HepG2 (cell line): Measurements from ENCODE around the gene TIMELESS. TPM values are rescaled to one million over a fixed set of nuclear protein-coding genes. Genes with fewer than 3 reads are reported as not detected.

Experiments
- ELF3 ChIP-seq: IDR thresholded peaks from 2 replicates; pipeline ENCODE4 v1.6.1; 2016; ENCODE audit warnings: missing genetic modification reagents, missing compliant biosample characterization
- FOSL1 ChIP-seq: sonication (generic); formaldehyde crosslinking; IDR thresholded peaks from 2 replicates; pipeline ENCODE4 v1.9.0; 2021; ENCODE audit warnings: missing genetic modification reagents, borderline replicate concordance
- FOXA1 ChIP-seq, 2 experiments: fragments of 450-650 bp in 1 of 2; sonication (generic) in 1 of 2; formaldehyde crosslinking in 1 of 2; IDR thresholded peaks; 2 replicates each; pipeline versions ENCODE4 v1.4.0 to v1.6.1; 2016 to 2020; ENCODE audit warnings: missing genetic modification reagents in 1 of 2
- FOXJ3 ChIP-seq: sonication (generic); formaldehyde crosslinking; IDR thresholded peaks from 2 replicates; pipeline ENCODE4 v1.4.0; 2020; ENCODE audit warnings: missing genetic modification reagents, mild to moderate bottlenecking, borderline replicate concordance
- FOXM1 ChIP-seq: sonication (generic); formaldehyde crosslinking; IDR thresholded peaks from 2 replicates; pipeline ENCODE4 v1.5.0; 2020; ENCODE audit warnings: missing genetic modification reagents
- HMG20A ChIP-seq: IDR thresholded peaks from 2 replicates; pipeline ENCODE4 v1.6.1; 2016; ENCODE audit warnings: borderline replicate concordance
- MED8 ChIP-seq: sonication (generic); formaldehyde crosslinking; IDR thresholded peaks from 2 replicates; pipeline ENCODE4 v1.8.1; 2023; ENCODE audit warnings: mild to moderate bottlenecking, missing genetic modification reagents; ENCODE audit not compliant: insufficient replicate concordance
- NCOA1 ChIP-seq: sonication (generic); formaldehyde crosslinking; IDR thresholded peaks from 2 replicates; pipeline ENCODE4 v1.9.0; 2021; ENCODE audit warnings: missing genetic modification reagents
- RARA ChIP-seq: IDR thresholded peaks from 2 replicates; pipeline ENCODE4 v1.6.1; 2016; ENCODE audit warnings: missing genetic modification reagents, missing compliant biosample characterization
- SP140L ChIP-seq: sonication (generic); formaldehyde crosslinking; IDR thresholded peaks from 2 replicates; pipeline ENCODE4 v1.4.0; 2020; ENCODE audit warnings: missing genetic modification reagents, borderline replicate concordance
- TAF1 ChIP-seq: sonication (generic); formaldehyde crosslinking; IDR thresholded peaks from 2 replicates; pipeline ENCODE4 v1.4.0; 2020; ENCODE audit warnings: missing genetic modification reagents
- TMF1 ChIP-seq: sonication (generic); formaldehyde crosslinking; IDR thresholded peaks from 2 replicates; pipeline ENCODE4 v1.8.1; 2022; ENCODE audit warnings: low read depth, missing genetic modification reagents
- U2AF2 ChIP-seq: fragments of 200-400 bp; formaldehyde crosslinking; IDR thresholded peaks from 2 replicates; pipeline ENCODE4 v1.6.1; 2017; ENCODE audit warnings: low read depth, mild to moderate bottlenecking, low read length
- YEATS2 ChIP-seq: sonication (generic); formaldehyde crosslinking; IDR thresholded peaks from 2 replicates; pipeline ENCODE4 v1.4.0; 2020; ENCODE audit warnings: missing genetic modification reagents, borderline replicate concordance
- ZNF235 ChIP-seq: sonication (generic); formaldehyde crosslinking; IDR thresholded peaks from 2 replicates; pipeline ENCODE4 v1.8.1; 2023; ENCODE audit warnings: mild to moderate bottlenecking, missing genetic modification reagents, borderline replicate concordance
- ZNF24 ChIP-seq: fragments of 450-650 bp; IDR thresholded peaks from 2 replicates; pipeline ENCODE4 v1.6.1; 2017; ENCODE audit warnings: antibody characterized with exemption, mild to moderate bottlenecking
- ZNF569 ChIP-seq: sonication (generic); formaldehyde crosslinking; IDR thresholded peaks from 2 replicates; pipeline ENCODE4 v1.5.0; 2020; ENCODE audit warnings: mild to moderate bottlenecking, missing genetic modification reagents, moderate library complexity, borderline replicate concordance
- ZNF589 ChIP-seq: sonication (generic); formaldehyde crosslinking; conservative IDR thresholded peaks from 2 replicates; pipeline ENCODE4 v1.8.0; 2022; ENCODE audit warnings: mild to moderate bottlenecking, moderate library complexity, missing genetic modification reagents
- ZNF660 ChIP-seq: sonication (generic); formaldehyde crosslinking; IDR thresholded peaks from 2 replicates; pipeline ENCODE4 v1.5.1; 2020; ENCODE audit warnings: mild to moderate bottlenecking, low read depth, missing genetic modification reagents, borderline replicate concordance
- ZSCAN30 ChIP-seq: sonication (generic); formaldehyde crosslinking; IDR thresholded peaks from 2 replicates; pipeline ENCODE4 v1.5.0; 2020; ENCODE audit warnings: mild to moderate bottlenecking, missing genetic modification reagents
- polyA plus RNA-seq, 8 experiments: library from polyadenylated mRNA; depleted of rRNA in 3 of 8; stranded (reverse) in 7 of 8; unstranded in 1 of 8; fragments of >200 nt; fragmentation: Illumina TruSeq in 4 of 8; extraction: Trizol in 4 of 8; gene quantifications; 2 replicates each; pipeline versions ENCODE4 v1.2.1 to v1.2.3, GENCODE V29; 2011 to 2016; ENCODE audit warnings: low read depth in 4 of 8, missing spikeins in 1 of 8, mixed read lengths in 1 of 8; ENCODE audit not compliant: insufficient read depth in 1 of 8
- total RNA-seq, 5 experiments: library from RNA; depleted of rRNA; stranded (reverse); fragments of >200 nt; fragmentation: Illumina TruSeq; extraction: Trizol; gene quantifications; 2 replicates each; pipeline ENCODE4 v1.2.3, GENCODE V29; 2016; ENCODE audit warnings: low read depth in 1 of 5
- TF ChIP-seq, protein P1 (sequence below): IDR thresholded peaks from 2 replicates; pipeline ENCODE4 v1.6.1; 2016; ENCODE audit warnings: control low read depth
- TF ChIP-seq, protein P2 (sequence below): sonication (generic); formaldehyde crosslinking; IDR thresholded peaks from 2 replicates; pipeline ENCODE4 v1.4.0; 2020; ENCODE audit warnings: missing genetic modification reagents
- TF ChIP-seq, protein P3 (sequence below): sonication (generic); formaldehyde crosslinking; IDR thresholded peaks from 2 replicates; pipeline ENCODE4 v1.4.0; 2020; ENCODE audit warnings: missing genetic modification reagents
- TF ChIP-seq, protein P4 (sequence below): sonication (generic); formaldehyde crosslinking; IDR thresholded peaks from 2 replicates; pipeline ENCODE4 v1.9.0; 2022; ENCODE audit warnings: missing genetic modification reagents, mild to moderate bottlenecking, borderline replicate concordance
- TF ChIP-seq, protein P5 (sequence below): sonication (generic); formaldehyde crosslinking; IDR thresholded peaks from 2 replicates; pipeline ENCODE4 v1.4.0; 2020; ENCODE audit warnings: mild to moderate bottlenecking, missing genetic modification reagents

Gene TIMELESS
- total and polyA plus RNA-seq, 2 of the 13 experiments (the other 11 are each of a cell fraction or from before 2014, with no cell fraction given): 4.0 to 20.3 TPM

DNA sequence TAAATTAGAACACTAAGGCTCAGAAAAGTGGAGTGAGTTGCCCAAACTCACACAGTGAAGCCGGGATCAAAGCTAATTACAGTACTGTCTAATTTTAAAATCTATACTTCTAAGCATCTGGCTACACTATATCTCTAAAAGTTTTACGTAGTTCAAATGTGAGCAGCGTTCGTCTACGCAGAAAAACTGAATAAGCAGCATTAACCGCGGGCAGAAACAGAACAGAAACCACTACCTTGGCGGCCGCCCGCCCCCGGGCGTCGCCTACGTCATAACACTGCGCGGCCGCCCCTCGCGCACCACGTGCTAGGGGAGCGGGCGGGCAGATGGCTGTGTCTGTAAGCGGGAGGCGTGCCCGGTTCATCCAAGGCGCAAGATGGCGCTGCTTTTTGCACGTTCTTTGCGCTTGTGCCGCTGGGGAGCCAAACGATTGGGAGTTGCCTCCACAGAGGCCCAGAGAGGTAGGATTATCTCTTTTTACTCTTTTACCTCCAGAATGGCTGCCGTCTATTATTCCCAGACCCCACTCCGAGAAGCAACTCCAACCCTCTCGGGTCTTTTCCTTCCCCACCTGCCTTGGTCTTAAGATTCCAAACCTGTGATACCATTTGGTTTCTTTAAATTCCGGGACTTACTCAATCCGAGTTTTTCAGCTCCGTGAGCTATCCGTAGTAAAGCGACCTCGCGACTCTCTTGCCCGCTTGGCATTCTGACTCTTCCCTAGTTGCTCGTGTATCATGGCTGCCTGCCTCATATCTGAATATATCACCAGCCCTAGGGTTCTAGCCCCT lies 19.2 kb upstream of the TIMELESS start, which contains the start of gene SPRYD4 (continued):
- TF ChIP-seq, protein P1, sequence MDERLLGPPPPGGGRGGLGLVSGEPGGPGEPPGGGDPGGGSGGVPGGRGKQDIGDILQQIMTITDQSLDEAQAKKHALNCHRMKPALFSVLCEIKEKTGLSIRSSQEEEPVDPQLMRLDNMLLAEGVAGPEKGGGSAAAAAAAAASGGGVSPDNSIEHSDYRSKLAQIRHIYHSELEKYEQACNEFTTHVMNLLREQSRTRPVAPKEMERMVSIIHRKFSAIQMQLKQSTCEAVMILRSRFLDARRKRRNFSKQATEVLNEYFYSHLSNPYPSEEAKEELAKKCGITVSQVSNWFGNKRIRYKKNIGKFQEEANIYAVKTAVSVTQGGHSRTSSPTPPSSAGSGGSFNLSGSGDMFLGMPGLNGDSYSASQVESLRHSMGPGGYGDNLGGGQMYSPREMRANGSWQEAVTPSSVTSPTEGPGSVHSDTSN (CRISPR knock-in tag): no peak
- TF ChIP-seq NCOA1: peak; percentile 49; the same call in 1 of the 2 replicates
- TF ChIP-seq TAF1 (CRISPR knock-in tag): peak; percentile 93
- TF ChIP-seq U2AF2: no peak
- TF ChIP-seq ZNF569 (CRISPR knock-in tag): peak; percentile 95; the same call in 1 of the 2 replicates
- no peak for TF ChIP-seq ZNF235 (CRISPR knock-in tag)
- TF ChIP-seq FOXM1 (CRISPR knock-in tag): no peak
- TF ChIP-seq MED8 (CRISPR knock-in tag): peak; percentile 60
- TF ChIP-seq ZNF589 (CRISPR knock-in tag): peak; percentile 97
- 0 out of 2 replicates have a peak, but pooled peaks have one; percentile 12 for TF ChIP-seq FOXJ3 (CRISPR knock-in tag)
- TF ChIP-seq ZNF24: no peak
- TF ChIP-seq TMF1 (CRISPR knock-in tag): peak; percentile 62
- peak; percentile 80 for TF ChIP-seq ELF3 (CRISPR knock-in tag)
- TF ChIP-seq HMG20A: no peak
- TF ChIP-seq YEATS2: peak; percentile 95
- TF ChIP-seq, protein P2, sequence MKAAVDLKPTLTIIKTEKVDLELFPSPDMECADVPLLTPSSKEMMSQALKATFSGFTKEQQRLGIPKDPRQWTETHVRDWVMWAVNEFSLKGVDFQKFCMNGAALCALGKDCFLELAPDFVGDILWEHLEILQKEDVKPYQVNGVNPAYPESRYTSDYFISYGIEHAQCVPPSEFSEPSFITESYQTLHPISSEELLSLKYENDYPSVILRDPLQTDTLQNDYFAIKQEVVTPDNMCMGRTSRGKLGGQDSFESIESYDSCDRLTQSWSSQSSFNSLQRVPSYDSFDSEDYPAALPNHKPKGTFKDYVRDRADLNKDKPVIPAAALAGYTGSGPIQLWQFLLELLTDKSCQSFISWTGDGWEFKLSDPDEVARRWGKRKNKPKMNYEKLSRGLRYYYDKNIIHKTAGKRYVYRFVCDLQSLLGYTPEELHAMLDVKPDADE (CRISPR knock-in tag): no peak
- TF ChIP-seq, protein P3, sequence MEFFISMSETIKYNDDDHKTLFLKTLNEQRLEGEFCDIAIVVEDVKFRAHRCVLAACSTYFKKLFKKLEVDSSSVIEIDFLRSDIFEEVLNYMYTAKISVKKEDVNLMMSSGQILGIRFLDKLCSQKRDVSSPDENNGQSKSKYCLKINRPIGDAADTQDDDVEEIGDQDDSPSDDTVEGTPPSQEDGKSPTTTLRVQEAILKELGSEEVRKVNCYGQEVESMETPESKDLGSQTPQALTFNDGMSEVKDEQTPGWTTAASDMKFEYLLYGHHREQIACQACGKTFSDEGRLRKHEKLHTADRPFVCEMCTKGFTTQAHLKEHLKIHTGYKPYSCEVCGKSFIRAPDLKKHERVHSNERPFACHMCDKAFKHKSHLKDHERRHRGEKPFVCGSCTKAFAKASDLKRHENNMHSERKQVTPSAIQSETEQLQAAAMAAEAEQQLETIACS: no peak
- TF ChIP-seq RARA (CRISPR knock-in tag): peak; percentile 64
- TF ChIP-seq FOSL1 (CRISPR knock-in tag): no peak
- no peak for TF ChIP-seq FOXA1 (IDR thresholded peaks at IDR 0.05)
- TF ChIP-seq FOXA1 (CRISPR knock-in tag; IDR thresholded peaks at IDR 0.05): peak; percentile 55
- TF ChIP-seq, protein P4, sequence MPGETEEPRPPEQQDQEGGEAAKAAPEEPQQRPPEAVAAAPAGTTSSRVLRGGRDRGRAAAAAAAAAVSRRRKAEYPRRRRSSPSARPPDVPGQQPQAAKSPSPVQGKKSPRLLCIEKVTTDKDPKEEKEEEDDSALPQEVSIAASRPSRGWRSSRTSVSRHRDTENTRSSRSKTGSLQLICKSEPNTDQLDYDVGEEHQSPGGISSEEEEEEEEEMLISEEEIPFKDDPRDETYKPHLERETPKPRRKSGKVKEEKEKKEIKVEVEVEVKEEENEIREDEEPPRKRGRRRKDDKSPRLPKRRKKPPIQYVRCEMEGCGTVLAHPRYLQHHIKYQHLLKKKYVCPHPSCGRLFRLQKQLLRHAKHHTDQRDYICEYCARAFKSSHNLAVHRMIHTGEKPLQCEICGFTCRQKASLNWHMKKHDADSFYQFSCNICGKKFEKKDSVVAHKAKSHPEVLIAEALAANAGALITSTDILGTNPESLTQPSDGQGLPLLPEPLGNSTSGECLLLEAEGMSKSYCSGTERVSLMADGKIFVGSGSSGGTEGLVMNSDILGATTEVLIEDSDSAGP (CRISPR knock-in tag): peak; percentile 79
- no peak for TF ChIP-seq ZNF660
- TF ChIP-seq SP140L: peak; percentile 91; the same call in 1 of the 2 replicates
- TF ChIP-seq ZSCAN30 (CRISPR knock-in tag): no peak
- TF ChIP-seq, protein P5, sequence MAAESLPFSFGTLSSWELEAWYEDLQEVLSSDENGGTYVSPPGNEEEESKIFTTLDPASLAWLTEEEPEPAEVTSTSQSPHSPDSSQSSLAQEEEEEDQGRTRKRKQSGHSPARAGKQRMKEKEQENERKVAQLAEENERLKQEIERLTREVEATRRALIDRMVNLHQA (CRISPR knock-in tag): 0 out of 2 replicates have a peak, but pooled peaks have one; percentile 20
